GM12878 (cell line): ENCODE data around the gene VWA3B. TPM values are rescaled to one million over a fixed set of nuclear protein-coding genes. Genes with fewer than 3 reads are reported as not detected.

Experiments used
- ATAC-seq: fragments of 200-7000 bp; cut with Tn5 transposase; 3 replicates; pipeline ENCODE4 v1.9.1; 2020; ENCODE audit warnings: mild to moderate bottlenecking, moderate library complexity
- BruUV-seq: library from RNA; stranded (reverse); fragments of 400-500 nt; replicated peaks from 2 replicates; lab custom pipeline; 2021; lab: Mats Ljungman, UMichigan
- CTCF ChIA-PET: fragments of 300-600 bp; sonication (Branson Sonifier 250); formaldehyde crosslinking; extraction: SDS; loops from one replicate; lab custom pipeline; 2021; ENCODE audit warnings: inconsistent platforms; lab: Yijun Ruan, JAX
- POLR2A ChIA-PET: fragments of 350-600 bp; formaldehyde crosslinking; extraction: SDS; loops from one replicate; lab custom pipeline; 2021; ENCODE audit warnings: inconsistent platforms; lab: Charles Lee
- RAD21 ChIA-PET: fragments of 300-600 bp; sonication (Branson Sonifier 250); formaldehyde crosslinking; loops from one replicate; lab custom pipeline; 2023; ENCODE audit warnings: antibody characterized with exemption; ENCODE audit not compliant: unreplicated experiment; lab: Charles Lee
- SMC1A ChIA-PET: fragments of 300-600 bp; sonication (Branson Sonifier 250); formaldehyde crosslinking; loops from one replicate; lab custom pipeline; 2023; ENCODE audit not compliant: unreplicated experiment, uncharacterized antibody; lab: Charles Lee
- DNase-seq: peaks from one replicate; pipeline ENCODE4 v3.0.0-alpha.2; 2011; ENCODE audit warnings: low read depth, low spot score
- FAIRE-seq: peaks from 3 replicates; lab custom pipeline; 2011; peaks lifted over from hg19 to GRCh38; lab: Jason Lieb, UNC
- H2AFZ ChIP-seq: 2 replicates; pipeline ENCODE4 v1.6.0; 2011; ENCODE audit warnings: low read depth, low read length, control low read depth; ENCODE audit not compliant: control insufficient read depth
- H3K27ac ChIP-seq: 2 replicates; pipeline ENCODE4 v1.5.1; 2011; ENCODE audit warnings: control low read depth; ENCODE audit not compliant: control insufficient read depth, insufficient read depth
- H3K27me3 ChIP-seq, 2 experiments: replicated peaks in 1 of 2; 2 replicates each; pipeline versions ENCODE4 v1.6.0 to v1.6.1; 2011; ENCODE audit warnings: low read length in 1 of 2; ENCODE audit not compliant: control insufficient read depth in 2 of 2, insufficient read depth in 2 of 2
- H3K36me3 ChIP-seq, 2 experiments: 2 replicates each; pipeline ENCODE4 v1.5.1; 2011; ENCODE audit warnings: low read length in 1 of 2; ENCODE audit not compliant: control insufficient read depth in 2 of 2, insufficient read depth in 2 of 2
- H3K4me1 ChIP-seq: 2 replicates; pipeline ENCODE4 v1.6.1; 2011; ENCODE audit warnings: mild to moderate bottlenecking, low read length, moderate library complexity, mixed read lengths; ENCODE audit not compliant: control insufficient read depth, insufficient read depth
- H3K4me2 ChIP-seq: 2 replicates; pipeline ENCODE4 v1.6.0; 2011; ENCODE audit warnings: control low read depth; ENCODE audit not compliant: control insufficient read depth, insufficient read depth
- H3K4me3 ChIP-seq: fragments of 200-600 bp; sonication (generic); 2 replicates; pipeline ENCODE4 v1.5.1; 2016
- H3K79me2 ChIP-seq: 2 replicates; pipeline ENCODE4 v1.6.0; 2011; ENCODE audit warnings: low read length; ENCODE audit not compliant: control insufficient read depth, insufficient read depth
- H3K9ac ChIP-seq: 2 replicates; pipeline ENCODE4 v1.8.0; 2011; ENCODE audit warnings: low read length, control low read depth, mixed read lengths; ENCODE audit not compliant: control insufficient read depth, insufficient read depth
- H3K9me3 ChIP-seq: replicated peaks from 3 replicates; pipeline ENCODE4 v1.5.1; 2011; ENCODE audit warnings: mild to moderate bottlenecking, low read length; ENCODE audit not compliant: control insufficient read depth, insufficient read depth
- H4K20me1 ChIP-seq: 2 replicates; pipeline ENCODE4 v1.6.0; 2011; ENCODE audit not compliant: control insufficient read depth, insufficient read depth
- BMI1 ChIP-seq: fragments of 450-650 bp; IDR thresholded peaks from 2 replicates; pipeline ENCODE4 v1.6.1; 2016; ENCODE audit warnings: mild to moderate bottlenecking, moderate library complexity, borderline replicate concordance
- RFX5 ChIP-seq: IDR thresholded peaks from 2 replicates; pipeline ENCODE4 v1.6.1; 2011; ENCODE audit warnings: low read depth, low read length, improper control_type of control experiment
- STAT3 ChIP-seq: IDR thresholded peaks from 2 replicates; pipeline ENCODE4 v1.6.1; 2011; ENCODE audit warnings: low read depth, low read length, improper control_type of control experiment
- WRNIP1 ChIP-seq: IDR thresholded peaks from 2 replicates; pipeline ENCODE4 v1.6.1; 2011; ENCODE audit warnings: low read depth, low read length, improper control_type of control experiment, borderline replicate concordance
- WGBS: methylation state at CpG from one replicate; pipeline ENCODE4 v1.1.6; 2016; ENCODE audit warnings: low lambda C conversion rate; ENCODE audit not compliant: insufficient replicate concordance, insufficient coverage; ENCODE audit errors: missing lambda C conversion rate; 5-methylcytosine and 5-hydroxymethylcytosine counted together
- in situ Hi-C: fragments of 300-500 bp; cut with MboI; formaldehyde crosslinking; loops from 9 replicates; pipeline ENCODE4 v1.14.3; 2018; ENCODE audit warnings: mixed read lengths
- intact Hi-C: fragments of 100-400 bp; cut with micrococcal nuclease; formaldehyde crosslinking; loops from one replicate; pipeline ENCODE4 v1.14.2; 2022; ENCODE audit not compliant: unreplicated experiment
- polyA plus RNA-seq, 11 experiments: library from polyadenylated mRNA; depleted of rRNA in 4 of 11; unstranded in 6 of 11; stranded (reverse) in 5 of 11; fragments of >200 nt; fragmentation: Nextera tagmentation in 4 of 11; fragmentation: Illumina TruSeq in 1 of 11; extraction: Ambion mirVana in 4 of 11; extraction: Trizol in 1 of 11; gene quantifications; 1 replicate in 1 of 11; 2 replicates in 10 of 11; pipeline versions ENCODE4 v1.2.1 to v1.2.3, GENCODE V29; 2011 to 2016; ENCODE audit warnings: inconsistent platforms in 2 of 11, missing spikeins in 2 of 11, low read depth in 1 of 11
- total RNA-seq, 4 experiments: library from RNA; depleted of rRNA in 3 of 4; stranded (reverse); fragments of >200 nt in 3 of 4; fragmentation: Illumina TruSeq in 1 of 4; extraction: Trizol in 1 of 4; gene quantifications; 2 replicates each; pipeline versions ENCODE4 v1.2.1 to v1.2.3, GENCODE V29; 2013 to 2021
- TF ChIP-seq, protein P1 (sequence below): fragments of 450-650 bp; IDR thresholded peaks from 2 replicates; pipeline ENCODE4 v1.6.1; 2017; ENCODE audit warnings: mild to moderate bottlenecking, low read depth, inconsistent platforms; ENCODE audit not compliant: poor library complexity, severe bottlenecking

VWA3B gene
- total and polyA plus RNA-seq, 10 of the 15 experiments (the other 5 are each of a cell fraction or from before 2014, with no cell fraction given), result 0.04 to 0.86 (median 0.19) TPM; not detected in 4

DNA sequence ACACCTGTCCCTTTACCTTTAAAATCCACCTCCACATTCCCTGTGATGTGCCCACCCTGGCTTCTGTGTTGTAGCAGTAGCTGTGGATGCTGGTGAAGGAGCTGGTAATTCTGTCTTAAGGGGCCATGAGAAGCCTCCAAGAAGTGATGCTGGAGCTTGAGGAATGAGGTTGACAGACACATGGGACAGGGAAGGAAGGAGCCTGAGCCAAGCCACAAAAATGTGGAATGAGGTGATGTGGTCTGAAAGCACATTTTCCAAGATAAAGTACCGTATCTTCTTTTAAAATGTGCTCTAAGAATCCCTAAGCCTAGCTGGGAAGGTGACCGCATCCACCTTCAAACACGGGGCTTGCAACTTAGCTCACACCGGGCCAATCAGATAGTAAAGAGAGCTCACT, 31.2 kb downstream of the VWA3B start:
- Histone ChIP-seq H3K4me1 (no peaks in the 10 kb centered on the region), H3K4me3 (no peak overlapping the region), H3K27ac (no peak overlapping the region), H3K4me2 (no peak overlapping the region)
- intact Hi-C loops, result no loop called here
- CTCF ChIA-PET, result no interaction called here
- no peak for FAIRE-seq
- SMC1A ChIA-PET, result interaction anchor here (1.3 to 1.4 kb wide), 2 partner anchors 10 to 306 kb away, joined by 3 to 6 read pairs; no protein-coding TSS in a partner anchor
- TF ChIP-seq BMI1, result no peak
- no peak for TF ChIP-seq RFX5
- TF ChIP-seq, all 136 proteins: peak for 0
- peaks cover under 1% of the 10 kb centered on the region; the same call in 2 of the 3 replicates for H3K9me3 ChIP-seq
- no TSS peak for BruUV-seq
- in situ Hi-C loops, result no loop called here
- H3K9ac ChIP-seq, result no peak overlapping the region
- ChIA-PET RAD21 (no interaction called here), POLR2A (no interaction called here)
- no peaks in the 10 kb centered on the region for H4K20me1 ChIP-seq
- H3K79me2 ChIP-seq, result no peaks in the 10 kb centered on the region
- DNase-seq (no peak), ATAC-seq (no peak)
- no peaks in the 10 kb centered on the region for H3K36me3 ChIP-seq
- H2AFZ ChIP-seq, result no peak overlapping the region
- no peaks in the 10 kb centered on the region; a peak in 1 of 4 replicates for H3K27me3 ChIP-seq
- WGBS, result 51% methylated on average over 4 of the region's 4 CpGs

DNA sequence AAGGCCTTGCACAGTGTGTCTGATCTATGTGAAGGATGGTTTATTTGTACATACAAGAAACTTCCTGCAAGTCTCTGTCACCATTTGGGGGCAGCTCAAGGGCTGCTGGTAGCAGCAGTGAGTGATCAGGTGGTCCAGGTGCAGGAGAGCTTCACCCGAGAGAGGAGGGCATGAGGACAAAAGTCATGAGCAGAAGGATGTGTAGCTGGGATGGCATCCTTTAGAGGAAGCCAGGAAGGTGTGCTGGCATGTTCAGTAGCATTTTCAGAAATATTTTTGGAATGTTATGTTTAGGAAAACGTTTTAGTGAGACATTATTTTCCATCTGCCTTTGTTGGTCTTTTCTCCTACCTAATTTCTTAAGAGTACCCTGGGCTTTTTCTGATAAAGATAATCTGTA, 31.9 kb downstream of the VWA3B start:
- H3K9ac ChIP-seq, result no peak overlapping the region
- SMC1A ChIA-PET, result interaction anchor here (1.3 to 1.4 kb wide), 2 partner anchors 9 to 305 kb away, joined by 3 to 6 read pairs; no protein-coding TSS in a partner anchor
- WGBS, result 2% methylated on average over 2 of the region's 2 CpGs
- no peak overlapping the region for H3K4me3 ChIP-seq
- DNase-seq (no peak), FAIRE-seq (no peak)
- H3K36me3 ChIP-seq, result no peaks in the 10 kb centered on the region
- no peaks in the 10 kb centered on the region; a peak in 1 of 4 replicates for H3K27me3 ChIP-seq
- no peak overlapping the region for H3K4me2 ChIP-seq
- no peaks in the 10 kb centered on the region for H4K20me1 ChIP-seq
- CTCF ChIA-PET, result interaction anchor here (0.9 kb wide), 1 partner anchor 16 kb away, joined by 3 read pairs; no protein-coding TSS in a partner anchor
- TF ChIP-seq STAT3 (no peak), WRNIP1 (no peak)
- TF ChIP-seq, protein P1, sequence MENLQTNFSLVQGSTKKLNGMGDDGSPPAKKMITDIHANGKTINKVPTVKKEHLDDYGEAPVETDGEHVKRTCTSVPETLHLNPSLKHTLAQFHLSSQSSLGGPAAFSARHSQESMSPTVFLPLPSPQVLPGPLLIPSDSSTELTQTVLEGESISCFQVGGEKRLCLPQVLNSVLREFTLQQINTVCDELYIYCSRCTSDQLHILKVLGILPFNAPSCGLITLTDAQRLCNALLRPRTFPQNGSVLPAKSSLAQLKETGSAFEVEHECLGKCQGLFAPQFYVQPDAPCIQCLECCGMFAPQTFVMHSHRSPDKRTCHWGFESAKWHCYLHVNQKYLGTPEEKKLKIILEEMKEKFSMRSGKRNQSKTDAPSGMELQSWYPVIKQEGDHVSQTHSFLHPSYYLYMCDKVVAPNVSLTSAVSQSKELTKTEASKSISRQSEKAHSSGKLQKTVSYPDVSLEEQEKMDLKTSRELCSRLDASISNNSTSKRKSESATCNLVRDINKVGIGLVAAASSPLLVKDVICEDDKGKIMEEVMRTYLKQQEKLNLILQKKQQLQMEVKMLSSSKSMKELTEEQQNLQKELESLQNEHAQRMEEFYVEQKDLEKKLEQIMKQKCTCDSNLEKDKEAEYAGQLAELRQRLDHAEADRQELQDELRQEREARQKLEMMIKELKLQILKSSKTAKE, result no peak
- TF ChIP-seq, all 136 proteins: peak for 0
- Histone ChIP-seq H3K79me2 (no peaks in the 10 kb centered on the region), H3K4me1 (peaks cover 4% of the 10 kb centered on the region), H2AFZ (no peak overlapping the region), H3K9me3 (no peaks in the 10 kb centered on the region; the same call in 2 of the 3 replicates), H3K27ac (no peak overlapping the region)
- ChIA-PET POLR2A (no interaction called here), RAD21 (no interaction called here)
- no TSS peak for BruUV-seq
- intact Hi-C loops (no loop called here), in situ Hi-C loops (no loop called here)
- no peak for ATAC-seq
